HCT116 (cell line): ENCODE measurements around the gene ATAD5. TPM values are rescaled to one million over a fixed set of nuclear protein-coding genes. Genes with fewer than 3 reads are reported as not detected.

ENCODE experiments used
- ATAC-seq: fragments of 200-7000 bp; cut with Tn5 transposase; 2 replicates; pipeline ENCODE4 v1.9.1; 2020; ENCODE audit warnings: mild to moderate bottlenecking, moderate library complexity
- BruUV-seq: library from RNA; stranded (reverse); fragments of 400-500 nt; replicated peaks from 2 replicates; lab custom pipeline; 2021; lab: Mats Ljungman, UMichigan
- CTCF ChIA-PET: fragments of 300-600 bp; sonication (Branson Sonifier 250); formaldehyde crosslinking; loops from one replicate; lab custom pipeline; 2021; ENCODE audit warnings: antibody characterized with exemption; lab: Charles Lee
- POLR2A ChIA-PET: fragments of 300-600, 350-600 bp; sonication (Branson Sonifier 250); formaldehyde crosslinking; loops from one replicate; lab custom pipeline; 2021; ENCODE audit warnings: antibody characterized with exemption; lab: Charles Lee
- RAD21 ChIA-PET, 2 experiments: fragments of 300-600 bp; sonication (Branson Sonifier 250); formaldehyde crosslinking; loops; one replicate each; lab custom pipeline; 2023; ENCODE audit warnings: low total read pairs in 2 of 2; ENCODE audit not compliant: uncharacterized antibody in 2 of 2, unreplicated experiment in 2 of 2, low non-redundant PET in 1 of 2; lab: Charles Lee
- DNase-seq: peaks from one replicate; pipeline ENCODE4 v3.0.0-alpha.2; 2010; ENCODE audit warnings: low read depth, low spot score
- H2AFZ ChIP-seq: fragments of 200-600 bp; shearing (Covaris generic), sonication (generic); 2 replicates; pipeline ENCODE4 v1.6.1; 2017; ENCODE audit warnings: low read depth, mixed run types, mixed read lengths, antibody characterized with exemption, low read length; ENCODE audit not compliant: poor library complexity, severe bottlenecking
- H3K27ac ChIP-seq: 2 replicates; pipeline ENCODE4 v1.5.1; 2012; ENCODE audit warnings: low read depth, low read length
- H3K27me3 ChIP-seq: fragments of 200-600 bp; sonication (generic); 2 replicates; pipeline ENCODE4 v1.6.1; 2016; ENCODE audit warnings: mixed run types, low read length, mixed read lengths; ENCODE audit not compliant: insufficient read depth
- H3K36me3 ChIP-seq, 2 experiments: fragments of 200-500 bp in 1 of 2; fragments of 200-600 bp in 1 of 2; sonication (Bioruptor generic) in 1 of 2; sonication (generic) in 1 of 2; 2 replicates each; pipeline versions ENCODE4 v1.5.1 to v1.6.1; 2014 to 2016; ENCODE audit warnings: low read length in 2 of 2, inconsistent platforms in 1 of 2, mixed read lengths in 1 of 2, mixed run types in 1 of 2; ENCODE audit not compliant: insufficient read depth in 2 of 2, control insufficient read depth in 1 of 2
- H3K4me1 ChIP-seq, 2 experiments: fragments of 200-600 bp in 1 of 2; sonication (generic) in 1 of 2; 2 replicates each; pipeline versions ENCODE4 v1.5.1 to v1.6.1; 2012 to 2017; ENCODE audit warnings: low read length in 2 of 2, inconsistent platforms in 1 of 2, mild to moderate bottlenecking in 1 of 2, mixed read lengths in 1 of 2, mixed run types in 1 of 2, moderate library complexity in 1 of 2; ENCODE audit not compliant: insufficient read depth in 2 of 2, control insufficient read depth in 1 of 2
- H3K4me2 ChIP-seq: fragments of 200-600 bp; sonication (generic); 2 replicates; pipeline ENCODE4 v1.6.1; 2017; ENCODE audit warnings: mixed run types, low read length, mixed read lengths
- H3K4me3 ChIP-seq, 2 experiments: fragments of 200-600 bp in 1 of 2; sonication (generic) in 1 of 2; replicated peaks in 1 of 2; 2 replicates each; pipeline ENCODE4 v1.5.1; 2011 to 2016; ENCODE audit warnings: low read length in 2 of 2, control low read depth in 1 of 2, low read depth in 1 of 2, mild to moderate bottlenecking in 1 of 2, mixed read lengths in 1 of 2, mixed run types in 1 of 2
- H3K79me2 ChIP-seq: fragments of 200-600 bp; sonication (generic); 2 replicates; pipeline ENCODE4 v1.6.1; 2017; ENCODE audit warnings: mild to moderate bottlenecking, mixed run types, low read length, moderate library complexity, mixed read lengths; ENCODE audit not compliant: insufficient read depth
- H3K9ac ChIP-seq: fragments of 200-600 bp; sonication (generic); 2 replicates; pipeline ENCODE4 v1.6.1; 2016; ENCODE audit warnings: low read length, mixed read lengths
- H3K9me2 ChIP-seq: fragments of 200-600 bp; sonication (generic), shearing (Covaris generic); 2 replicates; pipeline ENCODE4 v1.6.1; 2017; ENCODE audit warnings: mixed run types, mild to moderate bottlenecking, moderate library complexity; ENCODE audit not compliant: insufficient read depth
- H3K9me3 ChIP-seq, 2 experiments: fragments of 200-500 bp in 1 of 2; fragments of 200-600 bp in 1 of 2; sonication (Bioruptor generic) in 1 of 2; sonication (generic) in 1 of 2; 2 replicates each; pipeline ENCODE4 v1.6.1; 2014 to 2017; ENCODE audit warnings: low read length in 2 of 2, mixed read lengths in 2 of 2, inconsistent platforms in 1 of 2, low read depth in 1 of 2, mild to moderate bottlenecking in 1 of 2, mixed run types in 1 of 2, moderate library complexity in 1 of 2; ENCODE audit not compliant: control insufficient read depth in 1 of 2, insufficient read depth in 1 of 2
- H4K20me1 ChIP-seq: fragments of 200-600 bp; sonication (generic), shearing (Covaris generic); 2 replicates; pipeline ENCODE4 v1.6.1; 2017; ENCODE audit warnings: mixed run types, mild to moderate bottlenecking, moderate library complexity; ENCODE audit not compliant: insufficient read depth
- CBX3 ChIP-seq: IDR thresholded peaks from 2 replicates; pipeline ENCODE4 v1.6.1; 2012; ENCODE audit warnings: low read depth
- CEBPB ChIP-seq: IDR thresholded peaks from 2 replicates; pipeline ENCODE4 v1.6.1; 2012; ENCODE audit warnings: low read depth
- EGR1 ChIP-seq: IDR thresholded peaks from 2 replicates; pipeline ENCODE4 v1.6.1; 2012; ENCODE audit warnings: low read depth
- ELF1 ChIP-seq: IDR thresholded peaks from 2 replicates; pipeline ENCODE4 v1.6.1; 2012; ENCODE audit warnings: low read depth, borderline replicate concordance
- EZH2phosphoT487 ChIP-seq: fragments of 200-600 bp; IDR thresholded peaks from 2 replicates; pipeline ENCODE4 v1.6.1; 2018; ENCODE audit warnings: antibody characterized with exemption, borderline replicate concordance
- FOSL1 ChIP-seq: IDR thresholded peaks from 2 replicates; pipeline ENCODE4 v1.6.1; 2012; ENCODE audit warnings: low read depth
- JUND ChIP-seq: IDR thresholded peaks from 2 replicates; pipeline ENCODE4 v1.6.1; 2012
- POLR2A ChIP-seq: IDR thresholded peaks from 2 replicates; pipeline ENCODE4 v1.7.0; 2011; ENCODE audit warnings: borderline replicate concordance; ENCODE audit not compliant: insufficient read depth, insufficient read length; ENCODE audit errors: extremely low read depth
- POLR2AphosphoS5 ChIP-seq: IDR thresholded peaks from 2 replicates; pipeline ENCODE4 v1.6.1; 2011; ENCODE audit warnings: mild to moderate bottlenecking, low read depth, low read length, moderate library complexity
- RAD21 ChIP-seq: IDR thresholded peaks from 2 replicates; pipeline ENCODE4 v1.6.1; 2012; ENCODE audit warnings: low read depth, mild to moderate bottlenecking
- SIN3A ChIP-seq: IDR thresholded peaks from 2 replicates; pipeline ENCODE4 v1.6.1; 2012; ENCODE audit warnings: low read depth
- SP1 ChIP-seq: IDR thresholded peaks from 2 replicates; pipeline ENCODE4 v1.6.1; 2012; ENCODE audit warnings: low read depth
- SRF ChIP-seq: IDR thresholded peaks from 2 replicates; pipeline ENCODE4 v1.6.1; 2012; ENCODE audit warnings: low read depth
- TCF7L2 ChIP-seq: IDR thresholded peaks from 2 replicates; pipeline ENCODE4 v1.7.0; 2011; ENCODE audit warnings: borderline replicate concordance, inconsistent platforms; ENCODE audit not compliant: insufficient read depth, insufficient read length; ENCODE audit errors: extremely low read depth
- YY1 ChIP-seq: IDR thresholded peaks from 2 replicates; pipeline ENCODE4 v1.6.1; 2011; ENCODE audit warnings: low read length, low read depth, moderate library complexity, mild to moderate bottlenecking; ENCODE audit not compliant: insufficient replicate concordance; ENCODE audit errors: extremely low read depth
- ZFX ChIP-seq: fragments of 450-650 bp; IDR thresholded peaks from 2 replicates; pipeline ENCODE4 v1.6.1; 2017
- ZNF274 ChIP-seq: fragments of 200-500 bp; sonication (Bioruptor generic); IDR thresholded peaks from 2 replicates; pipeline ENCODE4 v1.6.1; 2014; ENCODE audit warnings: mild to moderate bottlenecking, low read depth, low read length, inconsistent platforms
- intact Hi-C: fragments of 100-400 bp; cut with micrococcal nuclease; formaldehyde crosslinking; loops from 2 replicates; pipeline ENCODE4 v1.10.0; 2022
- total RNA-seq: library from RNA; stranded (reverse); gene quantifications from one replicate; pipeline ENCODE4 v1.2.1, GENCODE V29; 2021; ENCODE audit not compliant: unreplicated experiment
- TF ChIP-seq, protein P1 (sequence below), 3 experiments: fragments of 200-600 bp in 1 of 3; sonication (generic) in 1 of 3; IDR thresholded peaks in 2 of 3; conservative IDR thresholded peaks in 1 of 3; 2 replicates each; pipeline ENCODE4 v1.5.1; 2012 to 2017; ENCODE audit warnings: low read depth in 2 of 3, low read length in 2 of 3, antibody characterized with exemption in 1 of 3, borderline replicate concordance in 1 of 3, control low read depth in 1 of 3, mild to moderate bottlenecking in 1 of 3, mixed read lengths in 1 of 3, mixed run types in 1 of 3, moderate library complexity in 1 of 3; ENCODE audit not compliant: insufficient read depth in 1 of 3
- TF ChIP-seq, protein P2 (sequence below): IDR thresholded peaks from 2 replicates; pipeline ENCODE4 v1.6.1; 2012
- TF ChIP-seq, protein P3 (sequence below): IDR thresholded peaks from 2 replicates; pipeline ENCODE4 v1.6.1; 2012
- TF ChIP-seq, protein P4 (sequence below): IDR thresholded peaks from 2 replicates; pipeline ENCODE4 v1.6.1; 2011; ENCODE audit warnings: mild to moderate bottlenecking, low read length, moderate library complexity; ENCODE audit not compliant: insufficient replicate concordance; ENCODE audit errors: extremely low read depth

ATAD5 gene
- total RNA-seq, 1 experiment from 2014 or later: 9.5 TPM

DNA sequence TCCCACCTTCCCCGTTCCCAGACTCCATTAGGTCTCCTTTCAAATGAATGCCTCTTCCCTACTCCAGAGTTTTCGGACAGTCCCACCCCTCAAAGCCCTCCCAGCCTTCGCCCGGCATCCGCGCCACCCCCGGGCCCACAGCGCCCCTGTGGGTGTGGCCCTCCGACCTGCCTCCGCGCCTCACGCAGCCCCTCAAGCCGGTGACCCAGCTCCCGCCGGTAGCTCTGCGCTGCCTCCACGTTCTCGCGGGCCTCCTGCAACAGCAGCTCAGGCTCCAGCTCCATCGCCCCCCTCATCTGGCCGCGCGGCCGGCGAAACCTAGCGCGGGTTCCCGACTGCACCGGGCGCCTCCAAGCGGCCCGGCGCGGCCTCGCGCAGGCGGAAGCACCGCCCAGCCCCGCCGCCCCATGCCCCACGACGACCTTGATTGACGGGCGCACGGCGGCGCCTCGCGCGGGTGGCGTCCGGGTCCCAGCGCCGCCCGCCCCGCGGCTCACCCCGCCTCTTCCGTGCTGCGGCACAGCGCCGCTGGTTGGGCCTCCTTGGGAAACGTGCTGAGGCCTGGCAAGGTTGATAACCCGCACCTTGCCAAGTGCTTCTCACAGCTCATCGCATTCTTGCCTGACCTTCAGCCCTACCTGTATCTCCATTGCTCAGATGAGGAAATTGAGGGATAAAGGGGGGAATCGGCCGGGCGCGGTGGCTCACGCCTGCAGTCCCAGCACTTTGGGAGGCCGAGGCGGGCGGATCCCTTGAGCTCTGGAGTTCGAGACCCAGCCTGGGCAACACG lies 7.2 kb upstream of the ATAD5 start, which contains the start of gene CRLF3:
TSS of gene CRLF3 (minus strand) at position 337 of the 790 bp plus-strand sequence. CDS start at position 296, 41 bp downstream.
- RAD21 ChIA-PET: no interaction called here
- no peaks in the 10 kb centered on the region for H3K36me3 ChIP-seq
- peaks cover 15 to 33% of the 10 kb centered on the region in 2 experiments for H3K4me1 ChIP-seq
- peak within 1 kb of the TSS; percentile 78 for H3K4me2 ChIP-seq
- POLR2A ChIA-PET: no interaction called here
- H3K27me3 ChIP-seq: no peaks in the 10 kb centered on the region
- H3K4me3 ChIP-seq: peak within 1 kb of the TSS; percentile 77 to 81
- DNase-seq (peak; percentile 79), ATAC-seq (peak; percentile 93)
- H3K9me3 ChIP-seq: no peaks in the 10 kb centered on the region
- peak within 1 kb of the TSS; percentile 80 for H3K9ac ChIP-seq
- CTCF ChIA-PET: interaction anchor here (0.9 to 2.4 kb wide), 4 partner anchors 12 to 488 kb away, joined by 3 to 7 read pairs (median 5); partner anchors contain the start of gene GOSR1
- intact Hi-C loops: no loop called here
- H4K20me1 ChIP-seq: peaks cover 7% of the 10 kb centered on the region; the same call in 1 of the 2 replicates
- peak within 1 kb of the TSS; percentile 13 for H2AFZ ChIP-seq
- H3K79me2 ChIP-seq: peaks cover 49% of the 10 kb centered on the region
- no TSS peak for BruUV-seq
- peak within 1 kb of the TSS; percentile 94 for H3K27ac ChIP-seq
- H3K9me2 ChIP-seq: no peaks in the 10 kb centered on the region
- TF ChIP-seq POLR2AphosphoS5 (peak; percentile 93), CEBPB (no peak), EZH2phosphoT487 (no peak), FOSL1 (peak; percentile 63), EGR1 (no peak), CBX3 (peak; percentile 74), JUND (no peak), SIN3A (peak; percentile 79), YY1 (no peak), ZFX (peak; percentile 92), TCF7L2 (no peak), SRF (no peak), RAD21 (0 out of 2 replicates have a peak, but pooled peaks have one; percentile 28), POLR2A (peak; percentile 62), SP1 (peak; percentile 72), ELF1 (no peak), ZNF274 (no peak)
- TF ChIP-seq, protein P1, sequence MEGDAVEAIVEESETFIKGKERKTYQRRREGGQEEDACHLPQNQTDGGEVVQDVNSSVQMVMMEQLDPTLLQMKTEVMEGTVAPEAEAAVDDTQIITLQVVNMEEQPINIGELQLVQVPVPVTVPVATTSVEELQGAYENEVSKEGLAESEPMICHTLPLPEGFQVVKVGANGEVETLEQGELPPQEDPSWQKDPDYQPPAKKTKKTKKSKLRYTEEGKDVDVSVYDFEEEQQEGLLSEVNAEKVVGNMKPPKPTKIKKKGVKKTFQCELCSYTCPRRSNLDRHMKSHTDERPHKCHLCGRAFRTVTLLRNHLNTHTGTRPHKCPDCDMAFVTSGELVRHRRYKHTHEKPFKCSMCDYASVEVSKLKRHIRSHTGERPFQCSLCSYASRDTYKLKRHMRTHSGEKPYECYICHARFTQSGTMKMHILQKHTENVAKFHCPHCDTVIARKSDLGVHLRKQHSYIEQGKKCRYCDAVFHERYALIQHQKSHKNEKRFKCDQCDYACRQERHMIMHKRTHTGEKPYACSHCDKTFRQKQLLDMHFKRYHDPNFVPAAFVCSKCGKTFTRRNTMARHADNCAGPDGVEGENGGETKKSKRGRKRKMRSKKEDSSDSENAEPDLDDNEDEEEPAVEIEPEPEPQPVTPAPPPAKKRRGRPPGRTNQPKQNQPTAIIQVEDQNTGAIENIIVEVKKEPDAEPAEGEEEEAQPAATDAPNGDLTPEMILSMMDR (IDR thresholded peaks at IDR 0.05 in 2 of 3, conservative IDR thresholded peaks at IDR 0.05 in 1 of 3; ENCODE audit: borderline replicate concordance in 1 of 3, insufficient read depth in 1 of 3, low read depth in 2 of 3, low read length in 2 of 3): peak; percentile 54 to 63 (median 55)
- TF ChIP-seq, protein P2, sequence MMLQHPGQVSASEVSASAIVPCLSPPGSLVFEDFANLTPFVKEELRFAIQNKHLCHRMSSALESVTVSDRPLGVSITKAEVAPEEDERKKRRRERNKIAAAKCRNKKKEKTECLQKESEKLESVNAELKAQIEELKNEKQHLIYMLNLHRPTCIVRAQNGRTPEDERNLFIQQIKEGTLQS: no peak
- TF ChIP-seq, protein P3, sequence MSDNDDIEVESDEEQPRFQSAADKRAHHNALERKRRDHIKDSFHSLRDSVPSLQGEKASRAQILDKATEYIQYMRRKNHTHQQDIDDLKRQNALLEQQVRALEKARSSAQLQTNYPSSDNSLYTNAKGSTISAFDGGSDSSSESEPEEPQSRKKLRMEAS: peak; percentile 88
- TF ChIP-seq, protein P4, sequence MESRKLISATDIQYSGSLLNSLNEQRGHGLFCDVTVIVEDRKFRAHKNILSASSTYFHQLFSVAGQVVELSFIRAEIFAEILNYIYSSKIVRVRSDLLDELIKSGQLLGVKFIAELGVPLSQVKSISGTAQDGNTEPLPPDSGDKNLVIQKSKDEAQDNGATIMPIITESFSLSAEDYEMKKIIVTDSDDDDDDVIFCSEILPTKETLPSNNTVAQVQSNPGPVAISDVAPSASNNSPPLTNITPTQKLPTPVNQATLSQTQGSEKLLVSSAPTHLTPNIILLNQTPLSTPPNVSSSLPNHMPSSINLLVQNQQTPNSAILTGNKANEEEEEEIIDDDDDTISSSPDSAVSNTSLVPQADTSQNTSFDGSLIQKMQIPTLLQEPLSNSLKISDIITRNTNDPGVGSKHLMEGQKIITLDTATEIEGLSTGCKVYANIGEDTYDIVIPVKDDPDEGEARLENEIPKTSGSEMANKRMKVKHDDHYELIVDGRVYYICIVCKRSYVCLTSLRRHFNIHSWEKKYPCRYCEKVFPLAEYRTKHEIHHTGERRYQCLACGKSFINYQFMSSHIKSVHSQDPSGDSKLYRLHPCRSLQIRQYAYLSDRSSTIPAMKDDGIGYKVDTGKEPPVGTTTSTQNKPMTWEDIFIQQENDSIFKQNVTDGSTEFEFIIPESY: no peak
